Mesenchymal stem cell (in vitro differentiated cells and primary cell): ENCODE data around the gene SPECC1L.

Experiments used
- DNase-seq: peaks from one replicate; pipeline ENCODE4 v3.0.0-alpha.2; 2013
- H2AFZ ChIP-seq: one replicate; pipeline ENCODE4 v1.6.1; 2013; ENCODE audit warnings: low read depth, mild to moderate bottlenecking, control low read depth, inconsistent platforms, low read length, moderate library complexity
- H2AK5ac ChIP-seq: 2 replicates; pipeline ENCODE4 v1.6.1; 2013; ENCODE audit warnings: low read length, moderate library complexity, mild to moderate bottlenecking, inconsistent platforms; ENCODE audit not compliant: severe bottlenecking
- H2BK120ac ChIP-seq: one replicate; pipeline ENCODE4 v1.6.1; 2013; ENCODE audit warnings: low read depth, mild to moderate bottlenecking, inconsistent platforms, low read length, moderate library complexity
- H2BK12ac ChIP-seq, 2 experiments: one replicate each; pipeline ENCODE4 v1.6.1; 2013; ENCODE audit warnings: inconsistent platforms in 2 of 2, low read length in 2 of 2, mild to moderate bottlenecking in 2 of 2, moderate library complexity in 2 of 2, control low read depth in 1 of 2
- H2BK15ac ChIP-seq: one replicate; pipeline ENCODE4 v1.6.1; 2013; ENCODE audit warnings: mild to moderate bottlenecking, low read depth, inconsistent platforms; ENCODE audit not compliant: poor library complexity, severe bottlenecking
- H2BK5ac ChIP-seq: 2 replicates; pipeline ENCODE4 v1.6.1; 2013; ENCODE audit warnings: low read depth, mild to moderate bottlenecking, low read length, control low read depth, inconsistent platforms; ENCODE audit not compliant: poor library complexity, severe bottlenecking
- H3K14ac ChIP-seq, 2 experiments: one replicate each; pipeline ENCODE4 v1.6.1; 2013; ENCODE audit warnings: inconsistent platforms in 2 of 2, low read length in 2 of 2, control low read depth in 1 of 2, mild to moderate bottlenecking in 1 of 2, moderate library complexity in 1 of 2
- H3K18ac ChIP-seq, 2 experiments: one replicate each; pipeline ENCODE4 v1.6.1; 2013; ENCODE audit warnings: inconsistent platforms in 2 of 2, low read length in 2 of 2, control low read depth in 1 of 2, low read depth in 1 of 2, mild to moderate bottlenecking in 1 of 2
- H3K23ac ChIP-seq, 2 experiments: one replicate each; pipeline ENCODE4 v1.6.1; 2013; ENCODE audit warnings: inconsistent platforms in 2 of 2, low read length in 2 of 2, mild to moderate bottlenecking in 2 of 2, moderate library complexity in 2 of 2, control low read depth in 1 of 2
- H3K27ac ChIP-seq: 2 replicates; pipeline ENCODE4 v1.5.1; 2013; ENCODE audit warnings: mild to moderate bottlenecking, moderate library complexity, low read length, control low read depth, inconsistent platforms; ENCODE audit not compliant: poor library complexity, severe bottlenecking
- H3K27me3 ChIP-seq, 2 experiments: 2 replicates each; pipeline versions ENCODE4 v1.6.1 to v1.7.0; 2013; ENCODE audit warnings: low read length in 2 of 2, mild to moderate bottlenecking in 2 of 2, moderate library complexity in 2 of 2, control low read depth in 1 of 2, inconsistent platforms in 1 of 2; ENCODE audit not compliant: control insufficient read depth in 1 of 2, insufficient read depth in 1 of 2
- H3K36me3 ChIP-seq, 2 experiments: 2 replicates each; pipeline versions ENCODE4 v1.6.1 to v1.7.0; 2013; ENCODE audit warnings: low read length in 2 of 2, control low read depth in 1 of 2, inconsistent platforms in 1 of 2, low read depth in 1 of 2, mild to moderate bottlenecking in 1 of 2; ENCODE audit not compliant: insufficient read depth in 2 of 2, control insufficient read depth in 1 of 2
- H3K4ac ChIP-seq, 2 experiments: one replicate each; pipeline ENCODE4 v1.6.1; 2013; ENCODE audit warnings: inconsistent platforms in 2 of 2, low read length in 2 of 2, mild to moderate bottlenecking in 2 of 2, moderate library complexity in 2 of 2, control low read depth in 1 of 2, low read depth in 1 of 2
- H3K4me1 ChIP-seq: 2 replicates; pipeline ENCODE4 v1.6.1; 2013; ENCODE audit warnings: low read depth, low read length, control low read depth; ENCODE audit not compliant: control insufficient read depth, insufficient read depth
- H3K4me2 ChIP-seq: 2 replicates; pipeline ENCODE4 v1.6.1; 2013; ENCODE audit warnings: low read length, mild to moderate bottlenecking, inconsistent platforms; ENCODE audit not compliant: poor library complexity, severe bottlenecking
- H3K4me3 ChIP-seq, 2 experiments: 2 replicates each; pipeline versions ENCODE4 v1.5.1 to v1.7.0; 2013; ENCODE audit warnings: low read length in 2 of 2, mild to moderate bottlenecking in 2 of 2, control low read depth in 1 of 2, low read depth in 1 of 2; ENCODE audit not compliant: insufficient read depth in 1 of 2
- H3K79me1 ChIP-seq: replicated peaks from 2 replicates; pipeline ENCODE4 v1.6.1; 2013; ENCODE audit warnings: mild to moderate bottlenecking, control low read depth, low read length, inconsistent platforms; ENCODE audit not compliant: poor library complexity, severe bottlenecking
- H3K9ac ChIP-seq: 2 replicates; pipeline ENCODE4 v1.7.0; 2013; ENCODE audit warnings: mild to moderate bottlenecking, low read length, moderate library complexity
- H3K9me3 ChIP-seq: 2 replicates; pipeline ENCODE4 v1.7.0; 2013; ENCODE audit warnings: mild to moderate bottlenecking, low read length; ENCODE audit not compliant: control insufficient read depth
- H4K8ac ChIP-seq: one replicate; pipeline ENCODE4 v1.6.1; 2013; ENCODE audit warnings: inconsistent platforms, mild to moderate bottlenecking, low read length, moderate library complexity
- H4K91ac ChIP-seq: one replicate; pipeline ENCODE4 v1.6.1; 2013; ENCODE audit warnings: mild to moderate bottlenecking, low read length, inconsistent platforms
- WGBS: methylation state at CpG from one replicate; pipeline ENCODE4 v1.1.7; 2013; ENCODE audit warnings: mixed read lengths; 5-methylcytosine and 5-hydroxymethylcytosine counted together

SPECC1L gene

GRCh38 chr22:24450610-24451009, 180.0 kb downstream of the SPECC1L start:
- H3K14ac ChIP-seq, result no peak overlapping the region
- H2AK5ac ChIP-seq, result no peak overlapping the region
- H2BK120ac ChIP-seq, result no peak overlapping the region
- H2BK5ac ChIP-seq, result no peak overlapping the region
- no peaks in the 10 kb centered on the region for H3K27me3 ChIP-seq
- peaks cover 24% of the 10 kb centered on the region for H3K9me3 ChIP-seq
- no peak overlapping the region for H3K27ac ChIP-seq
- H4K91ac ChIP-seq, result no peak overlapping the region
- H3K4me1 ChIP-seq, result peaks cover 2% of the 10 kb centered on the region
- H3K23ac ChIP-seq, result no peak overlapping the region
- no peaks in the 10 kb centered on the region for H3K79me1 ChIP-seq
- H2BK15ac ChIP-seq, result no peak overlapping the region
- no peak overlapping the region for H3K4me2 ChIP-seq
- H2AFZ ChIP-seq, result no peak overlapping the region
- no peak for DNase-seq
- H3K4me3 ChIP-seq, result no peak overlapping the region
- H3K9ac ChIP-seq, result no peak overlapping the region
- no peaks in the 10 kb centered on the region for H3K36me3 ChIP-seq
- H3K18ac ChIP-seq, result no peak overlapping the region
- no peak overlapping the region for H4K8ac ChIP-seq
- H2BK12ac ChIP-seq, result no peak overlapping the region
- no peak overlapping the region for H3K4ac ChIP-seq
- 30% methylated on average over 1 of the region's 1 CpG for WGBS

DNA sequence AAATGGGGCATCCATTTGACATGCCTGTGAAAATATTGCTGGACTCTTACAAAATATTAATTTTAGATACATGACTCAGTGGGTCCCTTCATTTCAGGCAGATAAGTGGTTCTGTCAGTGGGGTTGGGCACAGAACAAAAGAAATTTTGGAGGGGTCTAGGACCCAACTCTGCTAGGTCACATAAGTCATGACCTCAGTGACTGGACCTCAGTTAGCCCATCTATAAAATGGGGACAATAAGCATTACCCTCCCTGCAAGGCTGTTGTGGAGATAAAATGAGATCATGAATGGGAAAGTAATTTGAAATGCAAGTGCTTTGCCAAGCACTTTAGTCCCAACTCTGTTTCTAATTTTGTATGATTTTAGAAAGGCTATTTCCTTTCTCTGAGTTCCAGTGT, 180.5 kb downstream of the SPECC1L start:
- Histone ChIP-seq H3K9ac (no peak overlapping the region), H3K9me3 (peaks cover 24% of the 10 kb centered on the region), H2AK5ac (no peak overlapping the region), H2BK5ac (no peak overlapping the region), H4K8ac (no peak overlapping the region), H3K18ac (no peak overlapping the region), H2BK15ac (no peak overlapping the region), H3K23ac (no peak overlapping the region), H4K91ac (no peak overlapping the region), H3K79me1 (no peaks in the 10 kb centered on the region), H3K27me3 (no peaks in the 10 kb centered on the region), H3K4me2 (no peak overlapping the region), H3K4me3 (no peak overlapping the region), H2BK120ac (no peak overlapping the region), H3K4me1 (no peaks in the 10 kb centered on the region), H3K14ac (no peak overlapping the region), H2AFZ (no peak overlapping the region), H3K27ac (no peak overlapping the region), H2BK12ac (no peak overlapping the region), H3K36me3 (no peaks in the 10 kb centered on the region), H3K4ac (no peak overlapping the region)
- DNase-seq, result no peak

GRCh38 chr22:24453853-24454252, 183.2 kb downstream of the SPECC1L start:
- Histone ChIP-seq H4K91ac (no peak overlapping the region), H2AK5ac (no peak overlapping the region), H3K9ac (no peak overlapping the region), H3K23ac (no peak overlapping the region), H4K8ac (no peak overlapping the region), H3K36me3 (no peaks in the 10 kb centered on the region), H3K9me3 (peaks cover 24% of the 10 kb centered on the region), H2AFZ (no peak overlapping the region), H3K4me1 (no peaks in the 10 kb centered on the region), H2BK12ac (no peak overlapping the region), H3K4ac (no peak overlapping the region), H2BK15ac (no peak overlapping the region), H3K4me2 (no peak overlapping the region), H2BK120ac (no peak overlapping the region), H3K14ac (no peak overlapping the region), H3K27me3 (no peaks in the 10 kb centered on the region), H3K18ac (no peak overlapping the region), H2BK5ac (no peak overlapping the region), H3K79me1 (no peaks in the 10 kb centered on the region), H3K4me3 (no peak overlapping the region), H3K27ac (no peak overlapping the region)
- no peak for DNase-seq
- 89% methylated on average over 1 of the region's 1 CpG for WGBS

- Histone ChIP-seq H2BK5ac (no peak overlapping the region), H4K8ac (no peak overlapping the region), H3K14ac (no peak overlapping the region), H2AFZ (no peak overlapping the region), H3K4me2 (no peak overlapping the region), H3K18ac (no peak overlapping the region), H3K4me1 (no peaks in the 10 kb centered on the region), H3K9ac (no peak overlapping the region), H3K23ac (no peak overlapping the region), H3K4me3 (no peak overlapping the region), H3K36me3 (no peaks in the 10 kb centered on the region), H2BK15ac (no peak overlapping the region), H2AK5ac (no peak overlapping the region), H3K4ac (no peak overlapping the region), H2BK12ac (no peak overlapping the region), H3K79me1 (no peaks in the 10 kb centered on the region), H3K27ac (no peak overlapping the region), H2BK120ac (no peak overlapping the region), H4K91ac (no peak overlapping the region), H3K27me3 (no peaks in the 10 kb centered on the region), H3K9me3 (peaks cover 24% of the 10 kb centered on the region)
- DNase-seq, result no peak
- WGBS, result 88% methylated on average over 4 of the region's 4 CpGs
Measured at GRCh38 chr22:24455039-24455438, 184.4 kb downstream of the SPECC1L start.
